AG04450 (cell line): ENCODE measurements around the gene ECPAS. TPM values are rescaled to one million over a fixed set of nuclear protein-coding genes. Genes with fewer than 3 reads are reported as not detected.

ENCODE experiments used
- CTCF ChIA-PET: fragments of 300-600, 350-600 bp; formaldehyde crosslinking; extraction: SDS; loops from one replicate; lab custom pipeline; 2022; ENCODE audit warnings: antibody characterized with exemption, inconsistent platforms; lab: Charles Lee
- POLR2A ChIA-PET: fragments of 350-600 bp; formaldehyde crosslinking; extraction: SDS; loops from one replicate; lab custom pipeline; 2021; ENCODE audit warnings: antibody characterized with exemption, inconsistent platforms; lab: Yijun Ruan, JAX
- DNase-seq: peaks from one replicate; pipeline ENCODE4 v3.0.0-alpha.2; 2011; ENCODE audit warnings: low read depth, low spot score
- H3K27ac ChIP-seq: one replicate; pipeline ENCODE4 v1.5.1; 2012; ENCODE audit warnings: low read depth, low read length, control low read depth
- H3K27me3 ChIP-seq: one replicate; pipeline ENCODE4 v1.6.0; 2012; ENCODE audit warnings: low read length; ENCODE audit not compliant: control insufficient read depth, insufficient read depth
- H3K4me3 ChIP-seq: 2 replicates; pipeline ENCODE4 v1.5.1; 2011; ENCODE audit warnings: mild to moderate bottlenecking, low read depth, low read length, control low read depth
- H3K9me3 ChIP-seq: 2 replicates; pipeline ENCODE4 v1.5.1; 2012; ENCODE audit warnings: low read length; ENCODE audit not compliant: control insufficient read depth, insufficient read depth
- polyA plus RNA-seq: library from polyadenylated mRNA; depleted of rRNA; stranded (reverse); fragments of >200 nt; gene quantifications from 2 replicates; pipeline ENCODE4 v1.2.3, GENCODE V29; 2011
- TF ChIP-seq, protein P1 (sequence below): IDR thresholded peaks from 2 replicates; pipeline ENCODE4 v1.5.1; 2011; ENCODE audit warnings: low read depth, low read length, control low read depth, inconsistent platforms

ECPAS gene
- polyA plus RNA-seq, 1 experiment: 64.0 TPM

DNA sequence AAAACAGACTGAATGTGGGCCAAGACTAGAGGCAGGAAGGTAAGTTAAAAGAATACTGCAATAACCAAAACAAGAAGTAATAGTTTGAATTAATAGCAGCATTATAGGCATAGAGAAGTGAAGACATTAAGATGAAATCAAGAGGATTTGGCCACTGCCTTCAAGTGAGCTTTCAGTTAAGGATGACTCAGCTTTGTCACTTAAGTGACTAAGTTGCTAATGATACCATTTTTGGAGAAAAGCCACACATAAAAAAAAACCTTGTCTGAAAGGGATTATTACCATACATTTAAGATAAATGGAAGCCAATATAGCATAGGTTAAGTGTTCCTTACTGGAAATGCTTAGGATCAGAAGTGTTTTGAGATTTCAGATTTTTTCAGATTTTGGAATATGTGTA, 57.0 kb downstream of the ECPAS start:
- Histone ChIP-seq H3K27ac (no peak overlapping the region), H3K9me3 (no peaks in the 10 kb centered on the region), H3K4me3 (no peak overlapping the region), H3K27me3 (no peaks in the 10 kb centered on the region)
- DNase-seq: no peak
- POLR2A ChIA-PET: no interaction called here
- CTCF ChIA-PET: no interaction called here
- TF ChIP-seq, protein P1, sequence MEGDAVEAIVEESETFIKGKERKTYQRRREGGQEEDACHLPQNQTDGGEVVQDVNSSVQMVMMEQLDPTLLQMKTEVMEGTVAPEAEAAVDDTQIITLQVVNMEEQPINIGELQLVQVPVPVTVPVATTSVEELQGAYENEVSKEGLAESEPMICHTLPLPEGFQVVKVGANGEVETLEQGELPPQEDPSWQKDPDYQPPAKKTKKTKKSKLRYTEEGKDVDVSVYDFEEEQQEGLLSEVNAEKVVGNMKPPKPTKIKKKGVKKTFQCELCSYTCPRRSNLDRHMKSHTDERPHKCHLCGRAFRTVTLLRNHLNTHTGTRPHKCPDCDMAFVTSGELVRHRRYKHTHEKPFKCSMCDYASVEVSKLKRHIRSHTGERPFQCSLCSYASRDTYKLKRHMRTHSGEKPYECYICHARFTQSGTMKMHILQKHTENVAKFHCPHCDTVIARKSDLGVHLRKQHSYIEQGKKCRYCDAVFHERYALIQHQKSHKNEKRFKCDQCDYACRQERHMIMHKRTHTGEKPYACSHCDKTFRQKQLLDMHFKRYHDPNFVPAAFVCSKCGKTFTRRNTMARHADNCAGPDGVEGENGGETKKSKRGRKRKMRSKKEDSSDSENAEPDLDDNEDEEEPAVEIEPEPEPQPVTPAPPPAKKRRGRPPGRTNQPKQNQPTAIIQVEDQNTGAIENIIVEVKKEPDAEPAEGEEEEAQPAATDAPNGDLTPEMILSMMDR: no peak

DNA sequence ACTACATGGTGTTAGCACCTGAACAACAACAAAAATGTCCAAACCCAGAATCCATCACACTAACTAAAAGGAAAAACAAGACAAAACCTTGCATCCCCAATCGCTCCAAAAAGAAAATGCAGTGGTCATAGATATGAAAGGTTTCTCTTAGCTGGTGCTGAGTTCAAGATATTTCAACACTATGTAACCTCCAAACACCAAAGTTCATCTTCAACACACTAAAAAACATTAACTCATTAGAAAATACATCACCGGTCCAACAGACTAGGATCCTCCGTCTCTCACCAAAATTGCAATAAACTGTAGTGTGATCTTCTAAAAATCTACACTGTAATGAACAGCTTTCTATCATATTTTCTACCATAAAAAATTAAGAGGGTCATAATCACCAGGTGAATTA, 60.8 kb downstream of the ECPAS start:
- Histone ChIP-seq H3K4me3 (no peak overlapping the region), H3K9me3 (no peaks in the 10 kb centered on the region), H3K27me3 (no peaks in the 10 kb centered on the region), H3K27ac (no peak overlapping the region)
- TF ChIP-seq, protein P1: no peak
- ChIA-PET CTCF (interaction anchor here (0.6 kb wide), 1 partner anchor 65 kb away, joined by 4 read pairs; no protein-coding TSS in a partner anchor), POLR2A (no interaction called here)
- DNase-seq: no peak

DNA sequence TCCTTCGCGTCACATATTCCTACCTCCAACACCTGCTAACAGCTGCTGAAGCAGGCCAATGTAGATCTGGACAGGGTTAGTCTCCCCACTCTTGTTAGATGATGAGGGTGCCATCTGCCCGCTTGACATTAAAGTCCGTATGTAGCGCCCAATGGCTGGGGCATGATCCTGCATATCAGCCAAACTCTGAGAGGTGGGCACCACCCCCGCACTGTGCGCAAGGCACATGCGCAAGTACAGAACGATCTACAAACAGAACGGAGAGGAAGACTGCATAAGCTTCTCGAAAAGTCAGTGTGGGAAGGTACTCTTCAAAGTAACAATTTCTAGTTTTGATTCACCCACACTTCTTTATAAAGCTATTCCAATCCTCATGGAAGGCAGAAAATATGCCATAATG, 69.8 kb downstream of the ECPAS start:
- Histone ChIP-seq H3K9me3 (no peaks in the 10 kb centered on the region), H3K27me3 (no peaks in the 10 kb centered on the region), H3K4me3 (no peak overlapping the region), H3K27ac (no peak overlapping the region)
- ChIA-PET CTCF (no interaction called here), POLR2A (no interaction called here)
- TF ChIP-seq, protein P1: no peak
- DNase-seq: no peak

DNA sequence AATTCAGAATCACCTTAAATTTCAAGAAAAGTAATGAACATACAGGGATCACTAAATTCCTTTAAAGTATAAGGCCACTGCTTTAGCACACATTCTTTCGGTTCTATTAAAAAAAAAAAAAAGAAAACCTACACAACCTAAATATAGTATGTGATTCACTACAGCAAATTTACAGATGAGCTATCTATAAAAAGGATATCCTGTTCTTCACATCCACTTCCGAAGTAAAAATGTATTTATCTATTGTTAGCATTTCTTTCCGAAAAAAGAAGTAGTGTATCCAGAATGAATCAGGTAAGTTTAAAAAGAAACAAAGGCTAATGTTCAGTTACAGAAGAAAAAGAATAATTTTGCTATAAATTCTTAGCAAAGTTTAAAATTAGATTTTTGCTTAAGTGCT, 70.2 kb downstream of the ECPAS start:
- CTCF ChIA-PET: no interaction called here

DNA sequence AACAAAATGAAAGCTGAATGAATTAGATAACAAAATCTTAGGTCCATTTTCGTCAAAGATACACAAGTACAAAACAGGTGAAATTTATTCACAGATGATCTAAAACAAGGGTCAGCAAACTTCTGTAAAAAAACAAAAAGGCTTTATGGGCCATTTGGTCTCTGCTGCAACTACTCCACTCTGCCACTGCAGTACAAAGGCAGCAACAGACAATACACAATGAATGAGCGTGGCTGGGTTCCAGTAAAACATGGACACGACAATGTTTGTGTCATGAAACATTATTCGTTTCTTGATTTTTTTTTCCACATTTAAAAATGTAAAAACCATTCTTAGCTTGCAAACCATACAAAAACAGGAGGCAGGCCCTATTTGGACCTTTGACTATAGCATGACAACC, 71.9 kb downstream of the ECPAS start:
- ChIA-PET POLR2A (no interaction called here), CTCF (interaction anchor here (0.7 kb wide), 1 partner anchor 12 kb away, joined by 3 read pairs; no protein-coding TSS in a partner anchor)
- no peak for DNase-seq
- H3K27me3 ChIP-seq: no peaks in the 10 kb centered on the region
- TF ChIP-seq, protein P1: no peak
- no peak overlapping the region for H3K27ac ChIP-seq
- no peaks in the 10 kb centered on the region for H3K9me3 ChIP-seq
- no peak overlapping the region for H3K4me3 ChIP-seq

More for the DNA sequence above, 70.2 kb downstream of the ECPAS start:
- Histone ChIP-seq H3K9me3 (no peaks in the 10 kb centered on the region), H3K27me3 (no peaks in the 10 kb centered on the region), H3K4me3 (no peak overlapping the region), H3K27ac (no peak overlapping the region)
- TF ChIP-seq, protein P1: no peak
- POLR2A ChIA-PET: no interaction called here
- no peak for DNase-seq
